Neural progenitor cell (in vitro differentiated cells): ENCODE data around the gene KLK10. TPM values are rescaled to one million over a fixed set of nuclear protein-coding genes. Genes with fewer than 3 reads are reported as not detected.
A peak's percentile ranks its signal among the peaks of the same experiment; 100 is the strongest.
"Not testable (repeated sequence)": the region's sequence is repeated elsewhere in the genome, so short reads cannot be mapped to it uniquely, and the experiment has no call there.

ENCODE experiments used
- DNase-seq: peaks from one replicate; pipeline ENCODE4 v3.0.0-alpha.2; 2016; ENCODE audit warnings: low spot score
- H2AFZ ChIP-seq: fragments of 200-600 bp; sonication (generic); replicated peaks from 2 replicates; pipeline ENCODE4 v1.6.1; 2016; ENCODE audit warnings: antibody characterized with exemption
- H3F3A ChIP-seq: fragments of 200-600 bp; sonication (generic); 2 replicates; pipeline ENCODE4 v1.6.1; 2016; ENCODE audit warnings: antibody characterized with exemption, low read depth
- H3K27ac ChIP-seq: fragments of 200-600 bp; sonication (generic); 2 replicates; pipeline ENCODE4 v1.5.1; 2016; ENCODE audit warnings: mild to moderate bottlenecking
- H3K27me3 ChIP-seq: fragments of 200-600 bp; sonication (generic); 2 replicates; pipeline ENCODE4 v1.6.1; 2016; ENCODE audit warnings: mild to moderate bottlenecking, moderate library complexity
- H3K36me3 ChIP-seq: fragments of 200-600 bp; sonication (generic); 2 replicates; pipeline ENCODE4 v1.5.1; 2016
- H3K4me1 ChIP-seq: fragments of 200-600 bp; sonication (generic); 2 replicates; pipeline ENCODE4 v1.6.1; 2016; ENCODE audit warnings: mixed run types
- H3K4me2 ChIP-seq: fragments of 200-600 bp; sonication (generic); 2 replicates; pipeline ENCODE4 v1.6.1; 2016
- H3K4me3 ChIP-seq: fragments of 200-600 bp; sonication (generic); 2 replicates; pipeline ENCODE4 v1.5.1; 2016
- H3K79me2 ChIP-seq: fragments of 200-600 bp; sonication (generic); 2 replicates; pipeline ENCODE4 v1.6.1; 2016; ENCODE audit warnings: low read depth
- H3K9ac ChIP-seq: fragments of 200-600 bp; sonication (generic); 2 replicates; pipeline ENCODE4 v1.6.1; 2016
- H3K9me3 ChIP-seq: fragments of 200-600 bp; sonication (generic); 2 replicates; pipeline ENCODE4 v1.5.1; 2016; ENCODE audit warnings: low read depth
- H4K20me1 ChIP-seq: fragments of 200-600 bp; sonication (generic); 2 replicates; pipeline ENCODE4 v1.6.1; 2016; ENCODE audit warnings: low read depth
- H3K27ac Mint-ChIP-seq: 3 replicates; pipeline ENCODE4 v1.8.0; 2021; ENCODE audit warnings: mixed read lengths
- H3K27me3 Mint-ChIP-seq: 2 replicates; pipeline ENCODE4 v1.8.0; 2022; ENCODE audit warnings: low read depth, mild to moderate bottlenecking, inconsistent platforms, moderate library complexity, mixed read lengths; ENCODE audit not compliant: insufficient read depth
- H3K36me3 Mint-ChIP-seq: 3 replicates; pipeline ENCODE4 v1.8.0; 2021; ENCODE audit warnings: mixed read lengths
- H3K4me1 Mint-ChIP-seq: 3 replicates; pipeline ENCODE4 v1.8.0; 2021; ENCODE audit warnings: mixed read lengths
- H3K4me3 Mint-ChIP-seq: 3 replicates; pipeline ENCODE4 v1.8.0; 2021; ENCODE audit warnings: mild to moderate bottlenecking, moderate library complexity, mixed read lengths
- H3K9me3 Mint-ChIP-seq: 3 replicates; pipeline ENCODE4 v1.8.0; 2020; ENCODE audit warnings: mixed read lengths
- CTCF ChIP-seq: fragments of 200-600 bp; sonication (generic); IDR thresholded peaks from 2 replicates; pipeline ENCODE4 v1.5.1; 2017; ENCODE audit warnings: antibody characterized with exemption, mild to moderate bottlenecking
- EZH2 ChIP-seq: fragments of 200-600 bp; sonication (generic); IDR thresholded peaks from 2 replicates; pipeline ENCODE4 v1.6.1; 2017; ENCODE audit warnings: antibody characterized with exemption, mild to moderate bottlenecking, moderate library complexity
- EZH2phosphoT487 ChIP-seq: fragments of 200-600 bp; sonication (generic); IDR thresholded peaks from 2 replicates; pipeline ENCODE4 v1.6.1; 2017; ENCODE audit warnings: antibody characterized with exemption
- total RNA-seq: library from RNA; depleted of rRNA; stranded (reverse); fragments of >200 nt; gene quantifications from 2 replicates; pipeline ENCODE4 v1.2.3, GENCODE V29; 2015; ENCODE audit warnings: low replicate concordance

KLK10 gene
- total RNA-seq, 1 donor from 2014 or later: not detected

- Histone ChIP-seq H3F3A (peaks cover 7% of the 10 kb centered on the region), H3K9me3 (no peaks in the 10 kb centered on the region), H2AFZ (no peak overlapping the region), H3K9ac (no peak overlapping the region), H3K27me3 (no peaks in the 10 kb centered on the region), H4K20me1 (no peaks in the 10 kb centered on the region), H3K4me3 (no peak overlapping the region), H3K79me2 (no peaks in the 10 kb centered on the region), H3K4me2 (no peak overlapping the region), H3K27ac (no peak overlapping the region), H3K36me3 (no peaks in the 10 kb centered on the region), H3K4me1 (peaks cover 3% of the 10 kb centered on the region)
- Mint-ChIP-seq H3K36me3 (no peaks in the 10 kb centered on the region), H3K27ac (peak overlapping the region; percentile 43), H3K27me3 (peaks cover 16% of the 10 kb centered on the region), H3K4me1 (peaks cover 30% of the 10 kb centered on the region), H3K4me3 (no peak overlapping the region), H3K9me3 (peaks cover 2% of the 10 kb centered on the region)
- TF ChIP-seq EZH2phosphoT487: no peak
- no peak for TF ChIP-seq EZH2
- TF ChIP-seq CTCF: no peak
- peak; percentile 34 for DNase-seq
These were observed 44.6 kb downstream of the KLK10 start for GRCh38 chr19:50974702-50975556.

GRCh38 chr19:50972795-50973376 is 46.6 kb downstream of the KLK10 start:
- Mint-ChIP-seq H3K9me3 (peaks cover 2% of the 10 kb centered on the region), H3K27ac (no peak overlapping the region), H3K4me3 (no peak overlapping the region), H3K4me1 (peaks cover 20% of the 10 kb centered on the region), H3K27me3 (peaks cover 16% of the 10 kb centered on the region), H3K36me3 (no peaks in the 10 kb centered on the region)
- Histone ChIP-seq H3K36me3 (no peaks in the 10 kb centered on the region), H3K4me1 (no peaks in the 10 kb centered on the region), H2AFZ (no peak overlapping the region), H3K4me3 (no peak overlapping the region), H3F3A (peaks cover 7% of the 10 kb centered on the region), H3K79me2 (no peaks in the 10 kb centered on the region), H3K4me2 (no peak overlapping the region), H3K27ac (no peak overlapping the region), H3K9ac (no peak overlapping the region), H3K27me3 (no peaks in the 10 kb centered on the region), H3K9me3 (no peaks in the 10 kb centered on the region), H4K20me1 (no peaks in the 10 kb centered on the region)
- no peak for TF ChIP-seq EZH2
- TF ChIP-seq CTCF: no peak
- TF ChIP-seq EZH2phosphoT487: no peak
- DNase-seq: no peak

GRCh38 chr19:50969810-50970209 is 49.7 kb downstream of the KLK10 start:
- H3K9me3 Mint-ChIP-seq, H3F3A ChIP-seq, H3K79me2 ChIP-seq, H3K27ac ChIP-seq, H3K9ac ChIP-seq, H2AFZ ChIP-seq, H3K36me3 ChIP-seq, H3K27ac Mint-ChIP-seq, H3K27me3 ChIP-seq, H3K9me3 ChIP-seq, H3K4me2 ChIP-seq, H3K4me3 ChIP-seq, DNase-seq, H3K4me1 ChIP-seq, H3K4me1 Mint-ChIP-seq, H3K4me3 Mint-ChIP-seq, H3K36me3 Mint-ChIP-seq, H4K20me1 ChIP-seq: not testable (repeated sequence)
- H3K27me3 Mint-ChIP-seq: peaks cover 17% of the 10 kb centered on the region

- no peaks in the 10 kb centered on the region for H3K27me3 ChIP-seq
- H3K9ac ChIP-seq: no peak within 1 kb of the TSS
- H3K36me3 ChIP-seq: no peaks in the 10 kb centered on the region
- no peaks in the 10 kb centered on the region for H3K9me3 ChIP-seq
- Mint-ChIP-seq H3K36me3 (no peaks in the 10 kb centered on the region), H3K27me3 (peaks cover 19% of the 10 kb centered on the region), H3K4me3 (no peak within 1 kb of the TSS), H3K9me3 (no peaks in the 10 kb centered on the region), H3K27ac (no peak within 1 kb of the TSS), H3K4me1 (peaks cover 5% of the 10 kb centered on the region)
- H3K4me2 ChIP-seq: no peak within 1 kb of the TSS
- H4K20me1 ChIP-seq: no peaks in the 10 kb centered on the region
- no peaks in the 10 kb centered on the region for H3K79me2 ChIP-seq
- no peak within 1 kb of the TSS for H3K27ac ChIP-seq
- DNase-seq: no peak
- peak within 1 kb of the TSS; percentile 40 for H2AFZ ChIP-seq
- no peak for TF ChIP-seq EZH2
- TF ChIP-seq CTCF: no peak
- no peak for TF ChIP-seq EZH2phosphoT487
- no peak within 1 kb of the TSS for H3K4me3 ChIP-seq
- H3F3A ChIP-seq: peaks cover 5% of the 10 kb centered on the region
- H3K4me1 ChIP-seq: no peaks in the 10 kb centered on the region
These were observed 50.1 kb downstream of the KLK10 start, which contains the start of gene KLK6 for GRCh38 chr19:50969413-50969760. Gene KLK6 (minus strand): TSS chr19:50969591. CDS start chr19:50968104, 1,487 bp downstream.
